Measurements from ENCODE around the gene KRT31. TPM values are rescaled to one million over a fixed set of nuclear protein-coding genes. Genes with fewer than 3 reads are reported as not detected.

The KRT31 gene
- total and polyA plus RNA-seq, 2 of the 8 experiments (the other 6 are each of a cell fraction or from before 2014, with no cell fraction given), result not detected

DNA sequence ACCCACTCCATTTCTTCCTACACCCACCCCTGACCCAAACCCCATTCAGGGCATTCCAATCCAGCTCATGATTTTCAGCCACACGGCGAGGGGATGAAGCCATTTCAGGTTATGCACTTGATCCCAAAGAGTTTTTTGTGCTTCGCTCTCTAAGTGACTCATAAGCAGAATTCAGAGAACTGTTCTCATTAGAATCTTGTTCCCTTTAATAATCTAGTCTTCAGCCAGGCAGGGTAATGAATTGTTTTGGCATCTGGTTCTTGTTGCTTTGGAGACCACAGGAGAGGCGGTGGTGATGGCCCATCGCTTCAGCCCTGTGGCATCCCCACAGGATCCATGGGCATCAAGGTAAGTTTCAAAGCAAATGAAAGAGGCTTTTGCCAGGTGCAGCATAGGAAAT is 4.8 kb upstream of the KRT31 start:
- DNase-seq (ENCODE audit: low read depth in 1 of 2, low spot score in 2 of 2) (no peak), FAIRE-seq (no peak)
- Histone ChIP-seq H3K79me2 (ENCODE audit: control insufficient read depth in 1 of 2, insufficient read depth in 2 of 2, low read length in 2 of 2) (no peaks in the 10 kb centered on the region), H3K27me3 (replicated peaks in 1 of 4; ENCODE audit: control insufficient read depth in 3 of 4, extremely low read depth in 1 of 4, insufficient read depth in 3 of 4, low read length in 3 of 4) (no peaks in the 10 kb centered on the region; a peak in 1 of 7 replicates), H3K4ac (replicated peaks; ENCODE audit: insufficient read length, low read depth, low read length) (no peak overlapping the region), H3K4me2 (ENCODE audit: insufficient read depth in 1 of 2, low read depth in 2 of 2, low read length in 2 of 2) (no peak overlapping the region), H3K23me2 (ENCODE audit: low read depth, low read length) (no peaks in the 10 kb centered on the region), H3K9me3 (ENCODE audit: insufficient read depth in 2 of 2, low read depth in 1 of 2, low read length in 1 of 2) (no peaks in the 10 kb centered on the region), H3K14ac (ENCODE audit: insufficient read length) (no peak overlapping the region), H4K20me1 (replicated peaks in 1 of 2; ENCODE audit: control insufficient read depth in 1 of 2, insufficient read depth in 2 of 2, low read length in 2 of 2) (no peaks in the 10 kb centered on the region), H2BK15ac (ENCODE audit: low read length) (no peak overlapping the region), H4K8ac (ENCODE audit: extremely low read depth, insufficient read depth, low read length) (no peak overlapping the region), H3K23ac (ENCODE audit: insufficient read length) (no peak overlapping the region), H2BK12ac (ENCODE audit: low read depth, low read length) (no peak overlapping the region), H3K9ac (replicated peaks in 1 of 4; ENCODE audit: extremely low read depth in 1 of 4, low read depth in 3 of 4, low read length in 3 of 4) (no peak overlapping the region), H2AK5ac (ENCODE audit: low read depth, low read length) (no peak overlapping the region), H2BK5ac (ENCODE audit: low read depth, low read length) (no peak overlapping the region), H3K36me3 (ENCODE audit: control insufficient read depth in 2 of 4, insufficient read depth in 4 of 4, low read length in 3 of 4) (no peaks in the 10 kb centered on the region), H3K27ac (ENCODE audit: low read depth, low read length) (no peak overlapping the region), H3K56ac (replicated peaks; ENCODE audit: insufficient read length, low read depth, low read length) (no peak overlapping the region), H4K91ac (replicated peaks; ENCODE audit: insufficient read length, low read length) (no peak overlapping the region), H4K5ac (ENCODE audit: insufficient read length, low read depth, low read length) (no peak overlapping the region), H2BK20ac (ENCODE audit: low read length) (no peak overlapping the region), H2AFZ (ENCODE audit: low read length) (no peak overlapping the region), H3K79me1 (ENCODE audit: low read depth, low read length) (no peaks in the 10 kb centered on the region), H2BK120ac (replicated peaks; ENCODE audit: low read depth, low read length) (no peak overlapping the region), H3K4me1 (replicated peaks in 1 of 4; ENCODE audit: control insufficient read depth in 3 of 4, insufficient read depth in 4 of 4, low read length in 3 of 4) (no peaks in the 10 kb centered on the region; a peak in 1 of 7 replicates), H3K4me3 (ENCODE audit: extremely low read depth in 1 of 4, insufficient read depth in 2 of 4, low read depth in 3 of 4, low read length in 4 of 4) (no peak overlapping the region), H3K18ac (ENCODE audit: extremely low read depth, low read length) (no peak overlapping the region)
- POLR2A ChIA-PET (ENCODE audit: partially characterized antibody), result no interaction called here
- CTCF ChIA-PET (ENCODE audit: partially characterized antibody), result interaction anchor here (1.1 kb wide), 1 partner anchor 246 kb away, joined by 3 read pairs; no protein-coding TSS in a partner anchor
- 95% methylated on average over 5 of the region's 5 CpGs; no CpG with 5 or more reads in 1 of the 2 experiments for WGBS, 2 experiments (ENCODE audit: extremely low coverage in 1 of 2, insufficient coverage in 1 of 2, insufficient read length in 1 of 2, insufficient replicate concordance in 2 of 2, low coverage in 1 of 2, low lambda C conversion rate in 2 of 2, missing lambda C conversion rate in 1 of 2)
- TF ChIP-seq BCL11A (IDR thresholded peaks at IDR 0.05; ENCODE audit: low read depth in 2 of 2, low read length in 2 of 2), result no peak
- no peak for TF ChIP-seq ASH2L (IDR thresholded peaks at IDR 0.05; ENCODE audit: low read length)
- TF ChIP-seq RNF2 (IDR thresholded peaks at IDR 0.05; ENCODE audit: borderline replicate concordance, low read depth, low read length, missing control alignments, poor library complexity, severe bottlenecking), result no peak
- no peak for TF ChIP-seq ZNF274 (IDR thresholded peaks at IDR 0.05; ENCODE audit: borderline replicate concordance, extremely low read depth, low read length)
- TF ChIP-seq EZH2 (IDR thresholded peaks at IDR 0.05; ENCODE audit: low read depth, low read length, severe bottlenecking), result no peak
- TF ChIP-seq MAFK (IDR thresholded peaks at IDR 0.05; ENCODE audit: low read depth, low read length), result no peak
- no peak for TF ChIP-seq SP4 (IDR thresholded peaks at IDR 0.05; ENCODE audit: low read length)
- no peak for TF ChIP-seq SIRT6 (IDR thresholded peaks at IDR 0.05; ENCODE audit: low read length)
- no peak for TF ChIP-seq CBX5 (IDR thresholded peaks at IDR 0.05; ENCODE audit: low read depth, low read length)
- no peak for TF ChIP-seq POLR2AphosphoS5 (IDR thresholded peaks at IDR 0.05; ENCODE audit: low read depth, low read length)
- TF ChIP-seq TAF1 (IDR thresholded peaks at IDR 0.05; ENCODE audit: low read depth, low read length), result no peak
- no peak for TF ChIP-seq CTBP2 (IDR thresholded peaks at IDR 0.05; ENCODE audit: borderline replicate concordance, insufficient read depth, insufficient read length, low read length)
- no peak for TF ChIP-seq CBX8 (IDR thresholded peaks at IDR 0.05; ENCODE audit: borderline replicate concordance, low read depth, low read length)
- TF ChIP-seq POU5F1 (IDR thresholded peaks at IDR 0.05; ENCODE audit: low read depth, low read length), result no peak
- TF ChIP-seq RFX5 (IDR thresholded peaks at IDR 0.05; ENCODE audit: borderline replicate concordance, low read depth, low read length), result no peak
